T-helper 1 cell treated with Interleukin-12 subunit alpha and Interleukin-12 subunit beta and Interleukin-4 antibody, amounts not matched to agents 30 μg/mL and 1 μg/mL, for 36 hours (primary cell): ENCODE measurements around the gene ZNF322.

Experiments
- H3K27ac Mint-ChIP-seq: one replicate; pipeline ENCODE4 v1.8.0; 2021; ENCODE audit warnings: mild to moderate bottlenecking, mixed read lengths
- H3K27me3 Mint-ChIP-seq: one replicate; pipeline ENCODE4 v1.8.0; 2021; ENCODE audit warnings: low read depth, mixed read lengths
- H3K36me3 Mint-ChIP-seq: one replicate; pipeline ENCODE4 v1.8.0; 2021; ENCODE audit warnings: low read depth, mixed read lengths
- H3K4me1 Mint-ChIP-seq: one replicate; pipeline ENCODE4 v1.8.0; 2021; ENCODE audit warnings: low read depth, mixed read lengths
- H3K4me3 Mint-ChIP-seq: one replicate; pipeline ENCODE4 v1.8.0; 2021; ENCODE audit warnings: mild to moderate bottlenecking, moderate library complexity, mixed read lengths
- H3K9me3 Mint-ChIP-seq: one replicate; pipeline ENCODE4 v1.8.0; 2021; ENCODE audit warnings: mixed read lengths

ZNF322 gene

DNA sequence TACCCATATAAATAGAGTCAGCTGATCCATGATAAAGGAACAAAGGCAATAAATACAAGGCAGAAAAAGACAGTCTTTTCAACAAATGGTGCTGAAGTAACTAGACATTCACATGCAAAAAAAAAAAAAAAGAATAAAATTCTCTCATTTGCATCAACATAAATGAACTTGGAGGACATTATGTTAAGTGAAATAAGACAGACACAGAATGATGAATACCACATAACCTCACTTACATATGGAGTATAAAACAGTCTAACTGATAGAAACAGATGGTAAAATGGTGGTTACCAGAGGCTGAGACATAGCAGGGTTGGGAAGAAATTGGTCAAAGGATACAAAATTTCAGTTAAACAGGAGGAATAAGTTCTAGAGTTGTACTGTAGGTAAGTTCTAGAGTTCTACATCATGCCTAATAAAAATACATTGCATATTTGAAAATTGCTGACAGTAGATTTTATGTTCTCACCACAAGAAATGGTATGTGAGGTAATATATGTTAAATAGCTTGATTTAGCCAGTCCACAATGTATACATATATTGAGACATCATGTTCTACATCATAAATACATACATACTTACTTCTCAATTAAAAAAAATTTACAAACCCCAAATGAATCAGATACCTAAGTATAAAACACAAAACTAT lies 8.3 kb downstream of the ZNF322 start:
- H3K4me1 Mint-ChIP-seq = peaks cover 2% of the 10 kb centered on the region
- peaks cover 39% of the 10 kb centered on the region for H3K36me3 Mint-ChIP-seq
- H3K27ac Mint-ChIP-seq = no peak overlapping the region
- peaks cover 30% of the 10 kb centered on the region for H3K9me3 Mint-ChIP-seq
- H3K4me3 Mint-ChIP-seq = no peak overlapping the region
- no peaks in the 10 kb centered on the region for H3K27me3 Mint-ChIP-seq

DNA sequence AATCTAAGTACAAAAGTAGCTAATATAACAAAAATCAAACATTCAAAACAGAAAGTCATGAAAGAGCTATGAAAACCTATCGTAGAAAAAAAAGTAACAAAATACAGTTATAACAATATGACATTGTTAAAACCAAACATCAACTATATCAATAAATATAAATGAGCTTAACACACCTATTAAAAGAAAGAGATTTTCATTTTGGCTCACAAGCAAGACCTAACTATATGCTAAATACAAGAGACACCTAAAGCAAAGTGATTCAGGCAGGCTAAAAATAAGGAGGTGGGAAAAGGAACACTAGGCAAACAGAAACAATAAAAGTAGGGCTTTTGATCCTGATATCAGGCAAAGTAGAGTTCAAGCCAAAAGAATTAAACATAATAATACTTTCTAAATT lies 13.5 kb downstream of the ZNF322 start:
- no peak overlapping the region for H3K4me3 Mint-ChIP-seq
- H3K27me3 Mint-ChIP-seq = no peaks in the 10 kb centered on the region
- peaks cover 59% of the 10 kb centered on the region for H3K36me3 Mint-ChIP-seq
- no peaks in the 10 kb centered on the region for H3K4me1 Mint-ChIP-seq
- H3K9me3 Mint-ChIP-seq = peaks cover 70% of the 10 kb centered on the region
- H3K27ac Mint-ChIP-seq = no peak overlapping the region

DNA sequence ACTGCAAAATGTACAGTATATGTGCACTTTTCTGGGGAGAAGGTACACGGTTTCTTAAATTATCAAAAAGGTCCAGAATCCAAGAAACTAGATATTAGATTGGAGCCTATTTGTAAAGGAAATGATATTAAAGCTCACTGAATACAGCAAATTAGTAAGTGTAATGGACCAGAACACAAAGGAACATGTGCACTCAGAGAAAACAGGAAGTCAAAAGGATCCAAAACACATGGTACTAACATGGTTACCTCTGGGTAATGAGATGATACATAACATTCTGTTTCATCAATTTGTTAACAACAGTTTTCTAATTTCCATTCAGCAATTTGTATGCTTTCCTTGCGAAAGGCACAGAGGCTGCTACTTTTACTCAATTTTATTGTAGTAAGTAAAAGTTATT lies 18.7 kb downstream of the ZNF322 start:
- Mint-ChIP-seq H3K36me3 (peaks cover 64% of the 10 kb centered on the region), H3K9me3 (peaks cover 65% of the 10 kb centered on the region), H3K4me3 (no peak overlapping the region), H3K27me3 (no peaks in the 10 kb centered on the region), H3K4me1 (no peaks in the 10 kb centered on the region), H3K27ac (no peak overlapping the region)

DNA sequence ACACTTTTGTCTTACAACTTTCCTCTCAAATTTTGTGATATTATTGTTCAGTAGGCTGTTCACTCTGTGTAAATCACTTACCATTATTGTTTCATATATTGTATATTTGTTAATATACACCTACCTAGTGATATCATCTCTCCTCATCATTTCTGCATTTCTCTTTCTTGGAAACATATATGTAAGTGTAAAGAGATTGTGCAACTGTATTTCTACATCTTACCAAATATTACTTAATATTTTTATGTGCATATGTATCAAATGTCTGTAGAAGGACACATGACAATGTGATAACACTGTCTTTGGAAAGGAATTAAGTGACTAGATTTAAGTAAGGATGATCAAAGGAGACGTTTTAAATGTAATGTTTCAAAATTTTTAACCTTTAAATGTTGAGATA lies 30.2 kb downstream of the ZNF322 start:
- no peak overlapping the region for H3K27ac Mint-ChIP-seq
- H3K27me3 Mint-ChIP-seq = no peaks in the 10 kb centered on the region
- peaks cover 22% of the 10 kb centered on the region for H3K9me3 Mint-ChIP-seq
- no peaks in the 10 kb centered on the region for H3K4me1 Mint-ChIP-seq
- no peak overlapping the region for H3K4me3 Mint-ChIP-seq
- H3K36me3 Mint-ChIP-seq = peaks cover 8% of the 10 kb centered on the region

DNA sequence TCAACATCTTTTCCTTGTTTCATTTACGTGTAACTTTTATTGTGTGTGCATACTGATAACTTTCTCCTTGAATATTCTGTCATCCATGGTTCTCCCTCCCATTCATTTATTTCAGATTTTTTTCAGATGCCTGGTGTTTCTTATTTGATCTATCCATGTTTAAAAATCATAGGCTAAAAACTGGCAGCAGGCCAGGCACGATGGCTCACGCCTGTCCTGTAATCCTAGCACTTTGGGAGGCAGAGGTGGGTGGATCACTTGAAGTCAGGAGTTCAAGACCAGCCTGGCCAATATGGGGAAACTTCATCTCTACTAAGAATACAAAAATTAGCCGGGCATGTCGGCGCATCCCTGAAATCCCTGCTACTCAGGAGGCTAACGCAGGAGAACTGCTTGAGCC lies 31.7 kb downstream of the ZNF322 start:
- no peak overlapping the region for H3K27ac Mint-ChIP-seq
- no peaks in the 10 kb centered on the region for H3K4me1 Mint-ChIP-seq
- H3K36me3 Mint-ChIP-seq = no peaks in the 10 kb centered on the region
- no peak overlapping the region for H3K4me3 Mint-ChIP-seq
- H3K9me3 Mint-ChIP-seq = peaks cover 9% of the 10 kb centered on the region
- H3K27me3 Mint-ChIP-seq = peaks cover 1% of the 10 kb centered on the region

DNA sequence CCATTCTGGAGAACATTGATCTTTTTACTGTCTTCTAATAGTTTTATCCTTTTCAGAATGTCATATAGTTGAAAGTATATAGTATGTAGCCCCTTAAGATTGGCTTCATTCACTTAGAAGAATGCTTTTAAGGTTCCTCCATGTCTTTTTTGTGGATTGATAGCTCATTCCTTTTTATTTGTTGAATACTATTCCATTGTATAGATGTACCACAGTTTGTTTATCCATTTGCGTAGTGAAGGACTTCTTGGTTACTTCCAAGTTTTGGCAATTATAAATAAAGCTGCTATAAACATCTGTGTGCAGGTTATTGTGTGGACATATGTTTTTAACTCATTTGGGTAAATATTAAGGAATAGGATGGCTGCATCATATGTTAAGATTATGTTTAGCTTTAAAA lies 35.0 kb downstream of the ZNF322 start:
- no peaks in the 10 kb centered on the region for H3K4me1 Mint-ChIP-seq
- no peak overlapping the region for H3K4me3 Mint-ChIP-seq

DNA sequence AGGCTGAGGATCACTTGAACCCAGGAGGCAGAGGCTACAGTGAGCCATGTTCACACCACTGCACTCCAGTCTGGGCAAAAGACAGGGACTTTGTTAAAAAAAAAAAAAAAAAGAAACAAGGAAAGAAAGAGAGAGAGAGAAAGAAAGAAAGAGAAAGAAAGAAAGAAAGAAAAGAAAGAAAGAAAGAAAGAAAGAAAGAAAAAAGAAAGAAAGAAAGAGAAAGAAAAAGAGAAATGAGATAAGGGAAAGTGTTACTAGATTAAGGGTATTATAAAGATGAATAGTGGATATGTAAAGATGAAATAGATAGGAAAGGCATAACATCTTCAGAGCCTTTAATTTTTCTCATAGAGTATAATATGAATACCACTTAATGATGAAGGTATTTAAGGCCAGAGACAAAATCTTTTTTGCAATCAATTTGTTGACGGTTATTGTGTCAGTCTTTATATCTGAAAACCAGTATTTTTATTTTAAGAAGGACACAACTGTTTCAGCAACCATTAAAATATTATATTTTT lies 36.1 kb downstream of the ZNF322 start:
- Mint-ChIP-seq H3K4me3 (no peak overlapping the region), H3K9me3 (peaks cover 5% of the 10 kb centered on the region), H3K27ac (no peak overlapping the region), H3K4me1 (no peaks in the 10 kb centered on the region), H3K36me3 (no peaks in the 10 kb centered on the region), H3K27me3 (peaks cover 10% of the 10 kb centered on the region)

More for the DNA sequence above, 35.0 kb downstream of the ZNF322 start:
- Mint-ChIP-seq H3K27ac (no peak overlapping the region), H3K27me3 (peaks cover 10% of the 10 kb centered on the region), H3K36me3 (no peaks in the 10 kb centered on the region), H3K9me3 (peaks cover 8% of the 10 kb centered on the region)

DNA sequence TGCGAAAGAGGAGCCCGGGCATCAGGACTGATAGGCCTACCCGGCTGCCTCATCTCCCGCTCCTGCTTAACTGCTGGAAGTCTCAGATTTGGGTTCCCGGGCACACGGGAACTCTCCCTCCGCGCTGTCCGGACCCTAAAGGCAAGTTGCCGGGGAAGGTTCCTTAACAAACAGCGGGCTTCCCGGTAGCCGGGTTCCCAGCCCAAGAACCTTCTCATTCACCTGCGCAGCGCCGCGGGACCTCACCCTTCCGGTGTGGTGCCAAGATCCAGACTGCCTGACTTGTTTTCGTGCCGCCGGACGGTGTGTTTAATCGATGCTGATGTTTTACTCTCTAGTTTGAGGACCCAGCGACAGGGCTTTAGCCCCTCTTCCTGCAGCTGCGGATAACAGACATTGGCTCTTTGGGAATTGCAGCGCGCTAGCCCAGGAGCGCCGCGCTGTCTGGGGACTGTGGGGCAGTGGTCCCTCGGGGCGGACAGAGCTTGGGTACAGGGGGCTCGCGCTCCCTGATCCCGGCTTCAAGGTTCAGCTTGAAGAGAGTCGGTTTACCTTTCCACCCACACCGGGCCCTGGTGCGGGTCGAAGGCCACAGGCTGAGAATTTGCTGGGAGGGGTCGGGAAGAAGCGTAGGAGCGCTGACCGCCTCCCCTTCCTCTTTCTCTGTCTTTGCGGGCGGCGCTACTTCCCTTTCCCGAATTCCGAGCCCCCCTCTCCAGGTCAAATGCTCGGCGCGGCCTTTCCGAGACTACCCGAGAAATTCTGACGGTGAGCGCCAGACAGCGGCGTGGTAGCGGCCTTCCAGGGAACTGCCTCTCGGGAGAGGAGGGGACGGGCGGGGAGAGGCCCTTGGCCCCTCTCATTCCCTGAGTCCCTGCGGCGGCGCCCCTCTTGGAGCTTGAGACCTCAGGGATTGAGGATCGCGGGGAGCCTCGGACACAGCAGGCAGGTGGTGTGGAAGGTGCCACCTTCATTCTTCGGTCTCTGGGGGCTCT lies 45.6 kb downstream of the ZNF322 start:
- peaks cover 2% of the 10 kb centered on the region for H3K36me3 Mint-ChIP-seq
- peaks cover 5% of the 10 kb centered on the region for H3K9me3 Mint-ChIP-seq
- peak overlapping the region; percentile 56 for H3K4me3 Mint-ChIP-seq
- H3K27me3 Mint-ChIP-seq = peaks cover 57% of the 10 kb centered on the region
- peaks cover 7% of the 10 kb centered on the region for H3K4me1 Mint-ChIP-seq
- H3K27ac Mint-ChIP-seq = no peak overlapping the region

DNA sequence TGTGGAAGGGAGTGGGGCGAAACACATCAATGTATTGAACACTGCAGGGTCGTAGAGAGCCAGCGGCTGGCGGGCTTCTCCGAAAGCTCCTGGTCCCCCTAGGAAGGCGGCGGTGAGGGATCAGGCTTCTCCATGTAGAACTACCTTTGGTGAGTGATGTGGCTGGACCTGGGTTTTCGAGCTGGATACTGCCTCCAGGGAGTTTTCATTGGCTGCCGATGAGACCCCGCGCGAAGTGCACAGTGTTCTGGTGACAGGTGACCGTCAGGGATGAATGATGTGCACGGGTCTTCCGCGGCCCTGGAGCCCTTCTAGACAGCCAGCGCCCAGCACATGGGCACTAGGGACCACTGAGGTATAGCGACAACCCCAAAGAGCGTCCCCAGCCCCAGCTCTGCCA lies 46.3 kb downstream of the ZNF322 start:
- H3K27ac Mint-ChIP-seq = peak overlapping the region; percentile 49
- no peak overlapping the region for H3K4me3 Mint-ChIP-seq
- H3K36me3 Mint-ChIP-seq = peaks cover 2% of the 10 kb centered on the region
- peaks cover 5% of the 10 kb centered on the region for H3K9me3 Mint-ChIP-seq
- H3K27me3 Mint-ChIP-seq = peaks cover 57% of the 10 kb centered on the region
- peaks cover 7% of the 10 kb centered on the region for H3K4me1 Mint-ChIP-seq

DNA sequence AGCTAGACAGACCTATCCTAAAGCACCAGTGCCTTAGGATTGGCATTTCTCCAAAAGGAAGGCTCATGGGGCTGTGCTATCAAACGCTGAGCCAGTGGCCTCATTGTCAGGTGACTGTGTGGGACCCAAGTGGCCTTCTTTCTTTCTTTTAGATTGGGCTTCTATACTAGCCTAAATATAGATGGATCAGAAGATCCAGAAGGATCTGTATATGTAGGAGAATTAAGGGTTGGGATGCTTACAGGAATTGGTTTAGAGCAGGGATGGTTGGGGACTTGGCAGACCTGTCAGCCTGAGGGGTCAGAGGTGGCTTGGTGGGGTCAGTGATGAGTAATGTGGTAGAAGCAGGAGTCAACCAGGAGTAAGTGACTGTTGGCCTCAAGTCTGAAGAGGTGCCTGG lies 47.9 kb downstream of the ZNF322 start:
- Mint-ChIP-seq H3K36me3 (peaks cover 2% of the 10 kb centered on the region), H3K4me3 (no peak overlapping the region), H3K4me1 (peaks cover 17% of the 10 kb centered on the region), H3K27ac (no peak overlapping the region), H3K9me3 (peaks cover 5% of the 10 kb centered on the region), H3K27me3 (peaks cover 55% of the 10 kb centered on the region)

DNA sequence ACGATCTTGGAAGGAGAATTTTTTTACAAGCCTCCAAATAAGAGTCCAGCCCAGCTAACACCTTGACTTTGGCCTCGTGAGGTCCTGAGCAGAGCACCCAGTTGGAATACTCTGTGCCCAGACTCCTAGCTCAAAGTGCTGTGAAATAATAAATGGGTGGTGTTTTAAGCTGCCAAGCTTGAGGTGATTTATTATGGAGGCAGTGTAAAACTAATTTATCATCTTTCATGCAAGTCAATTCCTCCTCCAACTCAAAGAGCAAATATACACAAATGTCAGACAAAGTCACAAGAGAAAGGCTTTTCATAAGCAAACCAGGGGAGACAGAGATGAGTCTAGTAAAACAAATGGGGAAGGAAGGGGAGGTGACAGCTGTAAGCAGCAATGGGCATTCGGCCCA lies 50.1 kb downstream of the ZNF322 start:
- H3K4me3 Mint-ChIP-seq = no peak overlapping the region
- no peaks in the 10 kb centered on the region for H3K9me3 Mint-ChIP-seq
- no peaks in the 10 kb centered on the region for H3K36me3 Mint-ChIP-seq
- H3K4me1 Mint-ChIP-seq = peaks cover 17% of the 10 kb centered on the region
- H3K27ac Mint-ChIP-seq = no peak overlapping the region
- peaks cover 35% of the 10 kb centered on the region for H3K27me3 Mint-ChIP-seq

DNA sequence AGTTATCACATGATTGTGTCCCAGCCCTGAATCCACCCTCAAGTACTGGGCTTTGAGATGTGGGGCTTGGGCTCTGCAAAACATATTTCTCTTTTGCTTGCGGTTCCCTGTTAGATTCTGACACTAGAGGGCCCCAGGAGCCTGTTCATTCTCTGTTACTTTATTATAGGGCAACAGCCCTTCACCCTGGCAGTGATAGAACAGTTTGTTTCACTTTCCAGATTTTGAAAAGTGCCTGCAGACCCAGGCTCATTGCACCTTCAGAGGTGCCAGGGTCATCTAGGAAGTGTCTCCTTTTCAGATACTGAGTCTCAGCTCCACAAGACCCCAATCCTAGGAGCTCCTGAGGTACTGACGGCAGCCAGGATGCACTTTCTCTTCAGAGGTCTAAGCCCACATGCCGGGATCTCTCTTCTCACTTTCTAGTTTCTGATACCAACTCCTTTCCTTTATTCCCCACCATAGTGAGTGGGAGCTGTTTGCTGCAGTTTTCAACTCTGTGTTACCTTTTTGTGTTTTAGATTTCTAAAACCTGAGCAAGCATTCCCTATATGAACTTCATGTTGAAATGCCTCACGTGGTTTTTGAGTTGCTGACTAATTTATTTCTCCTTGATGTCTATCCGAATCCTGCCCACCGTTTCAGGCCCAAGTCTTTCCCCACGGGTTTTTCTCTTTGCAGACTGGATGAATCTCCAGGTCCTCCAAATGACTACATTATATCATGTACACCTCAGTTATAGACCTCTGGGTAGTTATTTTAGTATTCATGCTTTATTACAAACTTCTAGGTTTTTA lies 51.9 kb downstream of the ZNF322 start:
- Mint-ChIP-seq H3K27ac (no peak overlapping the region), H3K36me3 (no peaks in the 10 kb centered on the region), H3K27me3 (peaks cover 17% of the 10 kb centered on the region), H3K9me3 (no peaks in the 10 kb centered on the region), H3K4me1 (peaks cover 10% of the 10 kb centered on the region), H3K4me3 (peak overlapping the region; percentile 32)

DNA sequence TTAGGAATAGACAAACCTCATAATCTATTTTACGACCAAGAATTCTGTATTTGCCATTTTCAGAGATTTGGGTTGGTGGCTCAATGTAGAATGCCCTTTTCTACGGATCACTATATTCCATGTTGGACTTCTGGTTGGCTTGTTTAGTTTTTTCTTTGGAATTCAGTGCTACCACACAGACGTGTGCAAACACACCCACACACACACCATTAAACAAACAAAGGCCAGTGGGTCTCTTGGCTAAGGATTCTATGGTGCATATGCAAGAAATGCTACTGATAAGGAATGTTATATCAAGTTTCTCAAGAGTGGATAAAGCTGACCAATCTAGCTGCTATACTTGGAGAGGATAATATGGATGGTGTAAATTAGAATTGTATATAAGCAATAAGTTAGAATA lies 54.7 kb downstream of the ZNF322 start:
- peaks cover 13% of the 10 kb centered on the region for H3K4me1 Mint-ChIP-seq
- H3K4me3 Mint-ChIP-seq = no peak overlapping the region
- no peak overlapping the region for H3K27ac Mint-ChIP-seq
- no peaks in the 10 kb centered on the region for H3K9me3 Mint-ChIP-seq
- H3K27me3 Mint-ChIP-seq = peaks cover 4% of the 10 kb centered on the region
- peaks cover 3% of the 10 kb centered on the region for H3K36me3 Mint-ChIP-seq

DNA sequence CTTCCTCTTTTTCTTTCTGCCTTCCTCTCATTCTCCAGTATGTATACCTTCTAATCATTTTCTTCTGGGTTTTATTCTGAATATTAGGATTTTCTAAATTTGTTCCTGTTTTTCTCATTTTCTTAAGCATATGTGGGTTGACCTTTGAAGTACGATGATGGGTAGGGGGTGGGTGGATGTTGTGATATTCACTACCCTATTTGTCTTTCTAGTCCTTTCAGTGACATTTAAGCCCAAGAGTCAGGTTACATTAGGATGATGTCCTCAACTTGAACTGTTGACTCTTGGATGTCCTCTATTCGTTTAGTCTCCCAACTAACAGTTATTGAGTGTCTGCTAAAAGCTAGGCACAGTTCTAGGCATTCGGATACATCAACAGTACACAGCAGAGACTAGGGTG lies 55.5 kb downstream of the ZNF322 start:
- H3K9me3 Mint-ChIP-seq = no peaks in the 10 kb centered on the region
- H3K36me3 Mint-ChIP-seq = peaks cover 9% of the 10 kb centered on the region
- H3K4me1 Mint-ChIP-seq = peaks cover 14% of the 10 kb centered on the region
- no peak overlapping the region for H3K27ac Mint-ChIP-seq
- H3K4me3 Mint-ChIP-seq = no peak overlapping the region
- no peaks in the 10 kb centered on the region for H3K27me3 Mint-ChIP-seq
